Measurements from ENCODE around the gene TMEM267.

TMEM267 gene

GRCh38 chr5:43400082-43400481, 83.6 kb downstream of the TMEM267 start:
- H3K27me3 ChIP-seq (replicated peaks; ENCODE audit: control insufficient read depth, insufficient read depth, low read length): no peaks in the 10 kb centered on the region
- no peak for DNase-seq (ENCODE audit: extremely low read depth, insufficient read length)
- TF ChIP-seq CTCF (IDR thresholded peaks at IDR 0.05; ENCODE audit: insufficient read depth, low read length, poor library complexity, severe bottlenecking): no peak
- no peak overlapping the region for H3K4me3 ChIP-seq (replicated peaks; ENCODE audit: low read depth, low read length)
- no peaks in the 10 kb centered on the region for H3K36me3 ChIP-seq (ENCODE audit: control insufficient read depth, insufficient read depth, low read length)

DNA sequence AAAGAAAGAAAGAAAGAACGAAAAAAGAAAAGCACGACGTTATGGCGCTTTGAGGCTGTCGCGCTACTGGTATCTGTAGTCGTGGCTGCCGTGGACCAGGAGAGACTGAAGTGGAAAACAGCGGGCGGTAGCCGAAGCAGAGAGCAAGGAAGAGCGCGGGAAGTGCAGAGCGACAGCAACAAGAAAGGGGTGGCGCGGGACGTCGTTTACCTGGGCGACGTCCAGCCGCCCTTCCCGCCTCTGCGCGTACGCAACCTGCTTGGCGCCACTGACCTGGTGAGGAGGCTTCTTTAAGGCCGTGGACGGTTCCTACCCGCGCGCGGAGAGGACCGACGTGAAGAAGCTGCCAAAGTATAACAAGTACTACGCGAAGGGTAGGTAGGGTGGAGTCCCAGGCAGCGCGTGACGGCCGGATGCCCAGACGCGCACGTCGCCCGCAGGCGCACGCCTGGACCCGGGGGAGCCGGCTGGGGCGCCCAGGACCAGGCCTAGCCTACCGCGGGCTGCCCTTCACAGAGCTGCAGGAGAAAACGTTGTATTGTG, 86.8 kb downstream of the TMEM267 start:
- TF ChIP-seq CTCF (IDR thresholded peaks at IDR 0.05; ENCODE audit: insufficient read depth, low read length, poor library complexity, severe bottlenecking): no peak
- peak overlapping the region; percentile 64 for H3K4me3 ChIP-seq (replicated peaks; ENCODE audit: low read depth, low read length)
- no peaks in the 10 kb centered on the region for H3K27me3 ChIP-seq (replicated peaks; ENCODE audit: control insufficient read depth, insufficient read depth, low read length)
- DNase-seq (ENCODE audit: extremely low read depth, insufficient read length): peak; percentile 78
- H3K36me3 ChIP-seq (ENCODE audit: control insufficient read depth, insufficient read depth, low read length): no peaks in the 10 kb centered on the region
